HG02642 (cell line): ENCODE results near the gene ROMO1.
"Not testable (repeated sequence)": the region's sequence is repeated elsewhere in the genome, so short reads cannot be mapped to it uniquely, and the experiment has no call there.

ENCODE experiments used
- ATAC-seq: cut with Tn5 transposase; IDR thresholded peaks from one replicate; pipeline ENCODE4 v1.9.1; 2021; ENCODE audit warnings: mild to moderate bottlenecking; ENCODE audit not compliant: unreplicated experiment, poor library complexity

The ROMO1 gene

DNA sequence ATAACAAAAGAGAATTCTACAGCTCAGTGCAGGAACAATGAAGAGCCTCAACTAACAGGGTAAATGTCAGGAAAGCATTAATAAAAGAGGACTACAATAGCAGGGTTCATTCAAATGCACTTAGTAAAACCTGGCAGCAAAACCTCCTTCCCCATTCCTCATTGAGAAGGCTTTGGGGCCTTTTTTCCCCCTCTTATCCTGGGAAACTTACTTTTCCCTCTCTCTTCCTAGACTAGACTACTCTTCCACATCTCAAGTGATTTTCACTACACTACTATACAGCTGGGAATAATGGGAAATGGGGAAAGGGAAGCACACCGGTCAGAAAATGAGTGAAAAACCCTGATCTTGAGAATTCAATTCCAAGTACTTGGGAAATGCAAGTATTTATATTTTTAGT, 10.1 kb downstream of the ROMO1 start:
- ATAC-seq: no peak

DNA sequence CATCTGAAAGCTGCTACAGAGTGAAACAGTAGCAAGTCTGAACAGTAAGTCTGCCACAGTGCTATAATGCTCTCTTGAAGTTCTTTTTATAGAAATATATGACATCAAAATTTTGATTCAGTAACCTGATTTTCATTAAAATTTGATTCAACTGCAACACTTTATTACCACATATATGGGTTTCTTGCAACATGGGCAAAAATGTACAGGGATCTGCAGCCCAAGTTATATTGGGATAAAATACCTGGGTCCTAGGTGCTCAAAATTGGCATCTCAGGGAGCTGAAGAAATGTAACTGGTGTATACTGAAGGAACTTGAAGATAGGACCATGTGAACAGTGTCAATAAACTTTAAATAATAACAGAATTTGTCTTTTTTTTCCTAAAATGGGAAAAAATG, 10.8 kb downstream of the ROMO1 start:
- ATAC-seq: no peak

DNA sequence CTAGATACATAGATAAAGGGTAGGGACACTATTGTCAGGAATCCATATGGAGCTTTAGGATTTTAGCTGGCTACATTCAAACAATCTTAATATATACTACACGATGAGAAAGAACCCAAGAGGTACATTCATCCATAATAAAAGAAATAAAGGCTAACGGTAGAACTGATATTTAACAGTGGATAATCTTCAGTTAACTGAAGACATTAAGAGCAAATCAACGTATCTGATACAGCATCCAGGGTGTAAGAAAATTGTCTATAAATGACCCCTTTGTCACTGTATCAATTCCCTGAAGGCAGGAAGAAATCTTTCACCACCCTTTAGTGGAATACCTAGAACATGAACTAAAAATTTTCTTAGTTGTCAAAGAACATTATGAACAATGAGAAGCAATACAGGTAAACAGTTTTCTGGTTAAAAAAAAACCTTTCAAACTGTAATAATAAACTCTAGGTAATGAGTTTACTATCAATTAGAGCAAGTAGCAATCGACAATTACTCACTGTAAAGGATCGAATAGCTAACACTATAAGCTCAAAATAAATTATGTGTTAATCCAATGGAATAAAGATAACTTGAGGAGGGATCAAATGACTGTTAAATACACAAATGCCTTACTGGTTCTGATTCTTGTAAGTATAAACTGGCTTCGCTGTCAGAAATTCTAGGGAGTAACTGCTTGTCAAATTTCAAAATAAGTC, 11.8 kb downstream of the ROMO1 start:
- ATAC-seq: no peak

DNA sequence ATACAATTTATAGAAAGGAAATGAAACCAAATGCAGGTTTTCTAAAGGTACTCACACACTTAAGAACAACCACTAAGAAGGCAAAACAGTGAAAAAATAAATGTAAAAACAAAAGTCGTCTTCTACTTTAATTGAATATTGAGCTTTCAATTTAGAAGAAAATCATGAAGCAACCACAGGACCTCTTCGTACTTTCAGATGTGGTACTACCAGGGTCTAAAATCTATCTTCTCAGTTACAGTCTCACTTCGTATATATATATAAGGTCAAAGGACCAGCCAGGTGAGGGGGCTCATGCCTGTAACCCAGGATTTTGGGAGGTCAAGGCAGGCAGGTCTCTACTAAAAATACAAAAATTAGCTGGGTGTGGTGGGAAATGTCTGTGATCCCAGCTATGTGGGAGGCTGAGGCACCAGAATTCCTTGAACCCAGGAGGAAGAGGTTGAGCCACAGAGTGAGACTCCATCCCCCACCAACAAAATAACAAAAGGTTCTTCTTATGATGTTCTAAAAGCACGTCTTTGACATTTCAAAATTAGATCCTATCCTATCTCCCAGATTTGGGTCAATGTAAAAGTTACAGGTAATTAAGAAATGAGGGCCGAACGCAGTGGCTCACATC, 12.5 kb downstream of the ROMO1 start:
- ATAC-seq: no peak

DNA sequence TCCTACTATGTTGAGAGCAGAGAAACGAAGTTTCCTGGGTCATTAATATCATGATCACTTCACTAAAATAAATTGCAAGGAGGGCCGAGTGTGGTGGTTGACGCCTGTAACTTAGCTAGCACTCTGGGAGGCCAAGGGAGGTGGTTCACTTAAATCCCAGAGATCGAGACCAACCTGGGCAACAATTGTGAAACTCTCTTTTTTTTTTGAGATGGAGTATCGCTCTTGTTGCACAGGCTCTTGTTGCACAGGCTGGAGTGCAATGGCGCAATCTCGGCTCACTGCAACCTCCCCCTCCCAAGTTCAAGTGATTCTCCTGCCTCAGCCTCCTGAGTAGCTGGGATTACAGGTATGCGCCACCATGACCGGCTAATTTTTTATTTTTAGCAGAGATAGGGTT, 13.9 kb downstream of the ROMO1 start:
- not testable (repeated sequence) for ATAC-seq

DNA sequence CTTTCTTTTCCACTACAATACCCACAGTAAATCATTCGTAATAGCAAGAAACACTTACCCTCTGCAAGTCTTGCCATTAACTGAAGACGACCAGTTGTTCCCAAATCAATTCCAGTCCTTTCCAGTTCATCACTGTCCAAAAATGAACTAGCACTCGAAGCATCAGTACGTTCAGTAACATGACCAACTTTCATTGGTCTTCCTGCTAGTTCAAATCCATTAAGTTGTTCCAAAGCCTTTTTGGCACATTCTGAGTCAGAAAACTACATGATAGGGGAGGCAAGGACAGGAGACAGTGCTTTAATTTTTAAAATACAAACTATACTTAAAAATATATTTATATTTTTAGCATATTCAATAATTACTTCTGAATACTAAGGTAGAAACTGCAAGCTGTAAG, 14.9 kb downstream of the ROMO1 start:
- no peak for ATAC-seq

DNA sequence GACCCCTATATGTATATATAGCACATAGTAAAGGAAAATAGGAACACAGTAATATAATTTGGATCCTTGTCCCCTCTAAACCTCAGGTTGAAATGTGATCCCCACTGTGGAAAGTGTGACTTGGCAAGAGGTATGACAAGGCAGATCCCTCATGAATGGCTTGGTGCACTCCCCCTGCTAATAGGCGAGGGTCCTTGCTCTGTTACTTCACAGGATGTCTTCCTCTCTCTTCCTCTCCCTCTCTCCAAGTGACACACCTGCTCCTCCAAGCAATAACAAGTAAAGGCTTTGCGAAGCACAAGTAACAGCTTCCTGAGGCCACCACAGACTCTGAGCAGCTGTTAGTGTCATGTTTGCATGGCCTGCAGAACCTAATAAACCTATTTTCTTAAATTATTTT, 16.4 kb downstream of the ROMO1 start:
- no peak for ATAC-seq

DNA sequence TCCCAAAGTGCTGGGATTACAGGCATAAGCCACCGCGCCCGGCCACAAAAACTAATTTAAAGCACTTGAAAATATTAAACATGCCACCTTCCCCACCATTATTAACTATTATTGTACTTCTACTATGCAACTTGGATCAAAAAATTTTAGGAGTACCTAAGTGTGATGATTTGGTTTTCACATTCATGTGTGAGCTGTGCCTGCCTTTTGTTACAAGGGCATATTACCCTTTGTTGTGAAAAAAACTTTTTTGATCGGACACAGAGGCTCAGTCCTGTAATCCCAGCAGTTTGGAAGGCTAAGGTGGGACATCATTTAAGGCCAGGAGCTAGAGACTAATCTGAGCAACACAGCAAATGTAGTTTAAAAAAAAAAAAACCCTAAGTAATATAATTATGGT, 17.1 kb downstream of the ROMO1 start:
- ATAC-seq: no peak

DNA sequence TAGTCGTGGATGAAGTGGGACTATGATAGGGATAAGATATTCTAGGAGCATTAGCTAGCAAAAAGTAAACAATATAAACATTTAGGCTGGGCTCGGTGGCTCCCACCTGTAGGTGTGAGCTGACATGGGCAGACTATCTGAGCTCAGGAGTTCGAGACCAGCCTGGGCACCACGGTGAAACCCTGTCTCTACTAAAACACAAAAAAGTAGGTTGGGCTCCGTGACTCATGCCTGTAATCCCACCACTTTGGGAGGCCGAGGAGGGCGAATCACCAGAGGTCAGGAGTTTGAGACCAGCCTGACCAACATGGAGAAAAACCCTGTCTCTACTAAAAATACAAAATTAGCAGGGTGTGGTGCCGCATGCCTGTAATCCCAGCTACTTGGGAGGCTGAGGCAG, 19.1 kb downstream of the ROMO1 start:
- not testable (repeated sequence) for ATAC-seq

DNA sequence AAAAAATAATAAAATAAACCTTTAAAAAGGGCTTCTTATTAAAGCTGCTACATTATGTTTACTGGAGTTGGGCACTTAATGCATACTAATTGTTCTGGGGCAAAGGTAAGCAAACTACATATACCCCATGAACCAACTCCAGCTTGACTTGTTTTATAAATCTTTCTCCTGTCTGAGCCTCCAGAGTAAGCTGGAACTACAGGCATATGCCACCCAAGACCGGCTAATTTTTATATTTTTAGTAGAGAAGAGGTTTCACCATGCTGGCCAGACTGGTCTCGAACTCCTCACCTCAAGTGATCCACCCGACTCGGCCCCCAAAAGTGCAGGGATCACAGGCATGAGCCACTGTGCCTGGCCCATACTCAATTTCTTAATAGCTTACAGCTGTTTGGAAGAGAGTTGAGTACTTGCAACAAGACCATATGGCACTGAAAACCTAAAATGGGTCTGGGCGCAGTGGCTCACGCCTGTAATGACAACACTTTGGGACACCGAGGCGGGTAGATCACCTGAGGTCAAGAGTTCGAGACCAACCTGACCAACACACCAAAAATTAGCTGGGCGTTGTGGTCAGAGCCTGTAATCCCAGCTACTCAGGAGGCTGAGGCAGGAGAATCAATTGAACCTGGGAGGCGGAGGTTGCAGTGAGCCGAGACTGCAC, 19.9 kb downstream of the ROMO1 start:
- no peak for ATAC-seq

DNA sequence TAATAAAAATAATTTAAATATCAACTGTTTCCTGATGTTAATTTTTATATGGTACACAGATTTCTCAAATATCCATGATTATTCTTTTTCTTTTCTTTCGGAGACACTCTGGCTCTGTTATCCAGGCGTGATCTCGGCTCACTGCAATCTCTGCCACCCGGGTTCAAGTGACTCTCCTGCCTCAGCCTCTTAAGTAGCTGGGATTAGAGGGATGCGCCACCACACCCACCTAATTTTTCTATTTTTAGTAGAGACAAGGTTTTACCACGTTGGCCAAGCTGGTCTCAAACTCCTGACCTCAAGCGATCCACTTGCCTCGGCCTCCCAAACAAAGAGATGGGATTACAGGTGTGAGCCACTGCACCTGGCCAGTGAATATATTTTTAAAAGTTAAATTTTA, 20.5 kb downstream of the ROMO1 start:
- no peak for ATAC-seq

DNA sequence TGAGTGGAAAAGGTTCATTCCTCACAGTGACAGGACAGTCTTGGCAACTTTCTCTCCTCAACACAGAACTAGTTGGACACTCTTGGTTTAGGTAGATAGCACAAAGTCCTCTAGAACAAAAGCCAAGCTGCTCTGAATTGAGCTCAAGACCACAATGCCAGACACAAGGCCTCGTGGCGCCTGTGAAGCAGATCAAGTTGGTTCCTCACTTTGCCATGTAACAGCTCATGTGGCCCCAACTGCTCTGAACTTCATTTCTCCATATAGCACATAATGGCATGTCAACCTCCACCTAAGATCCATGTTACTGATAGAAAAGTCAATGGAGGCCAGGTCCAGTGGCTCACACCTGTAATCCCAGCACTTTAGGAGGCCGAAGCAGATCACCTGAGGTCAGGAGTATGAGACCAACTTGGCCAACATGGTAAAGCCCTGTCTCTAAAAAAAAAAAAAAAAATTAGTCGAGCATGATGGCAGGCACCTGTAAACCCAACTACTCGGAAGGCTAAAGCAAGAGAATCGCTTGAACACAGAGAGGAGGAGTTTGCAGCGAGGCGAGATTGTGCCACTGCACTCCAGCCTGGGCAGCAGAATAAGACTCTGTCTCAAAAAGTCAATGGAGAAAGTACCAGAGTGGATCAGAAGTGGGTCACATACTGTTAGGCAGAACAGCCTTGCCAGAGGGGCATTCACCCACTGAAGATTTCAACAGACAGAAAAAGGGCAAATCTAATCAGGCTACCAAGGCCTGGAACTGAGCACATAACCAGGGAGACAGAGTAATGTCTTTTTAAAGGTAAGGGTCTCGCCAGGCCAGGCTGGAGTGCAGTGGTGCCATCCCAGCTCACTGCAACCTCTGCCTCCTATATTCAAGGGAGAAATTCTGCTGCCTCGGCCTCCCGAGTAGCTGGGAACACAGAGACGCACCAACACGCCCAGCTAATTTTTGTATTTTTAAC, 21.2 kb downstream of the ROMO1 start:
- ATAC-seq: no peak

DNA sequence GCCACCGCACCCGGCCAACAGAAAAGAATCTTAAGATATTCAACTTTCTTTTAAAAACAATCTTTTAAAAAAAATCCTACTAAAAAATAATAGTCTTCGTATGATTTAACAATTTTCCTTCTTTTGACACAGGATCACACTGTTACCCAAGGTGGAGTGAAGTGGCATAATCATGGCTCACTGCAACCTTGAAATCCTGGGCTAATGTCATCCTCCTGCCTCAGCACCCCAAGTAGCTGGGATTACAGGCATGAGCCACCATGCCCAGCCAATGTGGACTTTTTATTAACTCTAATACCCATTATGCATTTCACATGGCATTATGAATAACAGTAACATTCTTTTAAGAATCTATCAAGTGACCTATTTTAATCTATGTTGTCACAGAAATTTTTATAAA, 22.0 kb downstream of the ROMO1 start:
- ATAC-seq: no peak

DNA sequence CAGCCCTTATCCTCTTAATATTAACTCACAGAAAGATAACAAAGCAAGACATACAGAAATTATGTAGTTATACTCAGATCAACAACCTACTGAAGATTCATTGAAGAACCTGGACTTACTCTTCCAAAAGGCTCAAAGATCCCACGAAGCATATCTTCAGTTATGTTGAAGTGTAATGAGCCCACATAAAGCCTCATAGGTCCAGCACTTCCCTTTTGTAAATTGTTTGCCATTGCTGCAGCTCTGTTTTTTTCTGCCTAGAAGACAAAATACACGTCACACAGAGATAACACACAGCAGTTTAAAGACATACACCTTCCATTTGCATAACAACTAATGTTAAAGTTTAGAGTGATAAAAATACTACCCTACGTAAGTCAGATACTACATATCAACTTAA, 22.4 kb downstream of the ROMO1 start:
- ATAC-seq: no peak

DNA sequence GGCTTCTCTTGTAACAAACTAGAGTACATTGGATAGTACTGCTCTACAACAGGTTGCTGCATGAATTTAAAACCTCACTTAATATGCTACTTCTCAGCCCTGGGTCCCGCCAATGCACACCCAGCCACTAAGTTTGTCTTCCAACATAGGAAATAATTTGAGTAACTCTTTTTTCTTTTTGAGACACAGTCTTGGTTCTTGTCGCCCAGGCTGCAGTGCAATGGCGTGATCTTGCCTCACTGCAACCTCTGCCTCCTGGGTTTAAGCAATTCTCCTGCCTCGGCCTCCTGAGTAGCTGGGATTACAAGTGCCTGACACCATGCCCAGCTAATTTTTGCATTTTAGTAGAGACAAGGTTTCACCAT, 24.1 kb downstream of the ROMO1 start:
- ATAC-seq: not testable (repeated sequence)

DNA sequence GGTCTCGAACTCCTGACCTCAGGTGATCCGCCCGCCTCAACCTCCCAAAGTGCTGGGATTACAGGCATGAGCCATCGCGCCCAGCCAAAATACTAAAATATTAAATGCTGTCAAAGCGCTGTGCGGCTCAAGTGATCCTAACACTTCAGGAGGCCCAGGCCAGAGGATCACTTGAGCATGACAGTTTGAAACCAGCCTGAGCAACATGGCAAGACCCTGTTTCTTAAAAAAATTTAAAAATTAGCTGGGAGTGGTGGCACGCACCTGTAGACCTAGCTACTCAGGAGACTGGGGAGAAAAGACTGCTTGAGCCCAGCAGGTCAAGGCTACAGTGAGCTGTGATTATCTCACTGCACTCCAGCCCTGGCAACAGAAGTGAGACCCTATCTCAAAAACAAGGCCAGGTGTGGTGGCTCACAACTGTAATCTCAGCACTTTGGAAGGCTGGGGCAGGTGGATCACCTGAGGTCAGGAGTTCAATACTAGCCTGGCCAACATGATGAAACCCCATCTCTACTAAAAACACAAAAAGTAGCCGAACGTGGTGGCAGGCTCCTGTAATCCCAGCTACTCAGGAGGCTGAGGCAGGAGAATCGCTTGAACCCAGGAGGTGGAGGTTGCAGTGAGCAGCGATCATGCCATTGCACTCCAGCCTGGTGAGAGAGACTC, 24.6 kb downstream of the ROMO1 start:
- ATAC-seq: not testable (repeated sequence)

DNA sequence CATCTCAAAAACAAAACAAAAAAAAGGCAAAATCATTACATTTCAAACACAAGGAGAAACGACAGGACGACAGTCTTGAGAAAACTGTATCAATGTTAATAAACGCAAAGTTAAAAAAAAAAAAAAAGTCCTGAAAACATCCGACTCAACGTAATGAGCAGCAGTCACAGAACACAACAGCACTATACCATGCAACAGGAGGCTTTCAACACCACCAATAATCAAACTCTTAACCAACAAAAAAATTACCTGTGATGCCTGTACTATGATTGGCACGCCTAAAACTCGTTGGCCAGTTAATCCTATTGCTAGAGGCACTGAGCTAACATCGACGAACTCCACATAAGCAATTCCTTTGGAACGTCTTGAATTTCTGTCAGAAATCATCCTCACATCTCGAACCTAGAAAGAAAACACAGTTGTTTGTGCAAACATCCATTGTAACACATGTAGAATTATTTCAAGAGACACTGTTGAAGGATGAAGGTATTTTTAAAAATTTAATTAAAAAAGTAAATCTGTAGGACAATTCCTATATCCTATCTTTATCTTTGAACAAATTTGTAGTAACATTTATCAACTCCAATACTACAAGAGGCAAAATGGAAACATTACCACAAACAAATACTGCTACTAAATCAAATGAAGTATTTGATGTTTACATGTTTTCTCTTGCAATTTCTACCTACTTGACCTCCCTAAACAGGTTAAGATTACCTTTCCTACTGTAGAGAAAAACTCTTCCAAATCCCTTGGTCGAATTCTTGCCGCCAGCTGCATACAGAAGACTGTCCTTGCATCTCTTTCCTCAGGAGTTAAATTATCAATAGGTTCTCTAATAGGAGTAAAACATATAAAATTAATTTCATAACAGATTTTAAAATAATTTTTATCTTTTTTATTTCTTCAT, 25.4 kb downstream of the ROMO1 start:
- ATAC-seq: no peak

DNA sequence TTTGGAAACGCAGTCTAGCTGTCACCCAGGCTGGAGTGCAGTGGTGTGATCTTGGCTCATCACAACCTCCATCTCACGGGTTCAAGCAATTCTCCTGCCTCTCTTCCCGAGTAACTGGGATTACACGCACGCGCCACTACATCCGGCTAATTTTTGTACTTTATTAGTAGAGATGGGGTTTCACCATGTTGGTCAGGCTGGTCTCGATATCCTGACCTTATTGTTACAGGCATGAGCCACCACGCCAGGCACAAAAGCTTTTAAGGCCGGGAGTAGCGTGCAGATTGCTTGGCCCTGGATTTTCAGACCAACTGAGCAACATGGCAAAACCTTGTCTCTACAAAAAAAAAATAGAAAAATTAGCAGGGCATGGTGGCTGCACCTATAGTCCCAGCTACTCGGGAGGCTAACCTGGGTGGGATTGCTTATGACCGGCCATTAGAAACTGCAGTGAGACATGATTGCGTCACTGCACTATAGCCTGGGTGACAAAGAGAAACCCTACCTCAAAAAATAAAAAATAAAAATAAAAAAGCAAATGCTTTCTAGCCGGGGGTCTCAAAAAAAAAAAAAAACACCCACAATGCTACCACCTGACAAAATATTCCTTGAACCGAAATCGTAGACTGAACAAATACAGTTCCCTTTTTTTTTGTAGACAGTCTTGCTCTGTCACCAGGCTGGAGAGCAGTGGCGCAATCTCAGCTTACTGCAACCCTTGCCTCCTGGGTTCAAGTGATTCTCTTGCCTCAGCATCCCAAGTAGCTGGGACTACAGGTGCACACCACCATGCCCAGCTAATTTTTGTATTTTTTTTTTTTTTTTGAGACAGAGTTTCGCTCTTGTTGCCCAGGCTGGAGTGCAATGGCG, 27.9 kb downstream of the ROMO1 start:
- ATAC-seq: no peak
